Right renal pelvis (tissue), 4 donors: ENCODE data around the gene KDM3A. TPM values are rescaled to one million over a fixed set of nuclear protein-coding genes. Genes with fewer than 3 reads are reported as not detected.

ENCODE experiments used
- DNase-seq, 4 donors: peaks; one replicate each; pipeline ENCODE4 v3.0.0-alpha.2; 2013; ENCODE audit warnings: low read depth in 4 of 4, low spot score in 3 of 4, missing footprints in 1 of 4
- polyA plus RNA-seq, 4 donors: library from polyadenylated mRNA; unstranded; fragments of 120-200 nt; gene quantifications; one replicate each; pipeline ENCODE4 v1.2.1, GENCODE V29; 2013; ENCODE audit not compliant: insufficient read length in 4 of 4

Gene KDM3A
- polyA plus RNA-seq = 10 to 100 TPM; 54.4 to 59.9 (median 59.3) TPM

- DNase-seq = peak; percentile 98 to 99 (median 99)
These were observed at the start of gene KDM3A for GRCh38 chr2:86440631-86441391. Gene KDM3A, plus strand, starts transcription at chr2:86441371. Its CDS starts 677 bp downstream, at chr2:86442048.

- DNase-seq = no peak
These were observed 48.2 kb upstream of the KDM3A start for GRCh38 chr2:86392873-86393518.

GRCh38 chr2:86393521-86394491, 47.4 kb upstream of the KDM3A start:
- no peak for DNase-seq

- DNase-seq = no peak
These were observed 44.8 kb upstream of the KDM3A start for GRCh38 chr2:86396291-86396785.

- DNase-seq = no peak
These were observed 43.2 kb upstream of the KDM3A start for GRCh38 chr2:86397986-86398385.

- no peak for DNase-seq
These were observed 42.4 kb upstream of the KDM3A start for GRCh38 chr2:86398500-86399474.

GRCh38 chr2:86400321-86400720, 40.9 kb upstream of the KDM3A start:
- no peak for DNase-seq

GRCh38 chr2:86410581-86410980, 30.6 kb upstream of the KDM3A start:
- DNase-seq = no peak

- DNase-seq = no peak
These were observed 29.8 kb upstream of the KDM3A start for GRCh38 chr2:86411396-86411795.

GRCh38 chr2:86412007-86412406, 29.2 kb upstream of the KDM3A start:
- DNase-seq = no peak

GRCh38 chr2:86413296-86414094, 27.7 kb upstream of the KDM3A start:
- peak; percentile 35 to 50 (median 42) for DNase-seq

GRCh38 chr2:86414996-86415395, 26.2 kb upstream of the KDM3A start:
- no peak for DNase-seq

GRCh38 chr2:86416146-86416545, 25.0 kb upstream of the KDM3A start:
- DNase-seq = no peak

GRCh38 chr2:86417961-86418360, 23.2 kb upstream of the KDM3A start:
- DNase-seq = no peak

GRCh38 chr2:86420913-86421312, 20.3 kb upstream of the KDM3A start:
- no peak for DNase-seq

GRCh38 chr2:86426271-86426670, 14.9 kb upstream of the KDM3A start:
- DNase-seq = no peak

- DNase-seq = no peak
These were observed 11.8 kb upstream of the KDM3A start for GRCh38 chr2:86429335-86429734.

- DNase-seq = no peak
These were observed 10.8 kb upstream of the KDM3A start for GRCh38 chr2:86430368-86430767.

GRCh38 chr2:86433137-86433536, 8.0 kb upstream of the KDM3A start:
- DNase-seq = no peak
